Upper lobe of right lung (tissue), 1 donor: ENCODE results near the gene DNASE1L2. TPM values are rescaled to one million over a fixed set of nuclear protein-coding genes. Genes with fewer than 3 reads are reported as not detected.
"Not testable (repeated sequence)": the region's sequence is repeated elsewhere in the genome, so short reads cannot be mapped to it uniquely, and the experiment has no call there.

Source experiments
- ATAC-seq: fragments of 200-7000 bp; cut with Tn5 transposase; one replicate; pipeline ENCODE4 v1.9.1; 2020; ENCODE audit warnings: mild to moderate bottlenecking, moderate library complexity
- DNase-seq: peaks from one replicate; pipeline ENCODE4 v3.0.0-alpha.2; 2020
- H3K27ac ChIP-seq: fragments of 200-600 bp; one replicate; pipeline ENCODE4 v1.8.0; 2022
- H3K27me3 ChIP-seq: fragments of 200-600 bp; one replicate; pipeline ENCODE4 v1.8.0; 2022; ENCODE audit warnings: mild to moderate bottlenecking
- H3K36me3 ChIP-seq: fragments of 200-600 bp; one replicate; pipeline ENCODE4 v1.8.0; 2022
- H3K4me1 ChIP-seq: fragments of 200-600 bp; one replicate; pipeline ENCODE4 v1.8.0; 2022
- H3K4me3 ChIP-seq: fragments of 200-600 bp; one replicate; pipeline ENCODE4 v1.8.0; 2022; ENCODE audit warnings: mild to moderate bottlenecking
- H3K9me3 ChIP-seq: fragments of 200-600 bp; one replicate; pipeline ENCODE4 v1.8.0; 2022
- intact Hi-C: fragments of 100-400 bp; cut with DNase I; formaldehyde crosslinking; loops from one replicate; pipeline ENCODE4 v1.11.0; 2022
- total RNA-seq: library from RNA; stranded (reverse); fragmentation: NEBNext Ultra II Directional; extraction: Animal tissue kit (Norgen Biotek cat#: 25700); gene quantifications from one replicate; pipeline ENCODE4 v1.2.1, GENCODE V29; 2021
- TF ChIP-seq, protein P1 (sequence below): fragments of 200-600 bp; IDR thresholded peaks from one replicate; pipeline ENCODE4 v1.8.0; 2022; ENCODE audit warnings: antibody characterized with exemption
- donor health status: DM: no; HTN: yes; CAD: no; lungs with severe emphysema.

The DNASE1L2 gene
- total RNA-seq, 1 donor from 2014 or later: 0.78 TPM

DNA sequence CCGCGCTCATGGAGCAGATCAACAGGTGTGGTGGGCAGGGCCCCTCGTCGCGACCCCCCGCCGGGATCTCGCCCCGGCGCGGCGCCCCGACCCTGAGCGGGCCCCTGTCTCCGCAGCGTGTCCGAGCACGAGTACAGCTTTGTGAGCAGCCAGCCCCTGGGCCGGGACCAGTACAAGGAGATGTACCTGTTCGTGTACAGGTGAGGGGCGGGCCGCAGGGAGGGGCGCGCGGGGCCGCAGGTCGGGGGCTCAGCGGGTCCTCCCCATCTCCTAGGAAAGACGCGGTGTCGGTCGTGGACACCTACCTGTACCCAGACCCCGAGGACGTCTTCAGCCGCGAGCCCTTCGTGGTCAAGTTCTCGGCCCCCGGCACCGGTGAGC lies 848 bp downstream of the DNASE1L2 start:
- H3K27me3 ChIP-seq: peaks cover 24% of the 10 kb centered on the region
- H3K4me3 ChIP-seq: no peak overlapping the region
- H3K9me3 ChIP-seq: no peaks in the 10 kb centered on the region
- DNase-seq (no peak), ATAC-seq (no peak)
- H3K4me1 ChIP-seq: peaks cover 17% of the 10 kb centered on the region
- TF ChIP-seq, protein P1, sequence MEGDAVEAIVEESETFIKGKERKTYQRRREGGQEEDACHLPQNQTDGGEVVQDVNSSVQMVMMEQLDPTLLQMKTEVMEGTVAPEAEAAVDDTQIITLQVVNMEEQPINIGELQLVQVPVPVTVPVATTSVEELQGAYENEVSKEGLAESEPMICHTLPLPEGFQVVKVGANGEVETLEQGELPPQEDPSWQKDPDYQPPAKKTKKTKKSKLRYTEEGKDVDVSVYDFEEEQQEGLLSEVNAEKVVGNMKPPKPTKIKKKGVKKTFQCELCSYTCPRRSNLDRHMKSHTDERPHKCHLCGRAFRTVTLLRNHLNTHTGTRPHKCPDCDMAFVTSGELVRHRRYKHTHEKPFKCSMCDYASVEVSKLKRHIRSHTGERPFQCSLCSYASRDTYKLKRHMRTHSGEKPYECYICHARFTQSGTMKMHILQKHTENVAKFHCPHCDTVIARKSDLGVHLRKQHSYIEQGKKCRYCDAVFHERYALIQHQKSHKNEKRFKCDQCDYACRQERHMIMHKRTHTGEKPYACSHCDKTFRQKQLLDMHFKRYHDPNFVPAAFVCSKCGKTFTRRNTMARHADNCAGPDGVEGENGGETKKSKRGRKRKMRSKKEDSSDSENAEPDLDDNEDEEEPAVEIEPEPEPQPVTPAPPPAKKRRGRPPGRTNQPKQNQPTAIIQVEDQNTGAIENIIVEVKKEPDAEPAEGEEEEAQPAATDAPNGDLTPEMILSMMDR: no peak
- H3K36me3 ChIP-seq: peaks cover 40% of the 10 kb centered on the region
- intact Hi-C loops: no loop called here
- no peak overlapping the region for H3K27ac ChIP-seq

DNA sequence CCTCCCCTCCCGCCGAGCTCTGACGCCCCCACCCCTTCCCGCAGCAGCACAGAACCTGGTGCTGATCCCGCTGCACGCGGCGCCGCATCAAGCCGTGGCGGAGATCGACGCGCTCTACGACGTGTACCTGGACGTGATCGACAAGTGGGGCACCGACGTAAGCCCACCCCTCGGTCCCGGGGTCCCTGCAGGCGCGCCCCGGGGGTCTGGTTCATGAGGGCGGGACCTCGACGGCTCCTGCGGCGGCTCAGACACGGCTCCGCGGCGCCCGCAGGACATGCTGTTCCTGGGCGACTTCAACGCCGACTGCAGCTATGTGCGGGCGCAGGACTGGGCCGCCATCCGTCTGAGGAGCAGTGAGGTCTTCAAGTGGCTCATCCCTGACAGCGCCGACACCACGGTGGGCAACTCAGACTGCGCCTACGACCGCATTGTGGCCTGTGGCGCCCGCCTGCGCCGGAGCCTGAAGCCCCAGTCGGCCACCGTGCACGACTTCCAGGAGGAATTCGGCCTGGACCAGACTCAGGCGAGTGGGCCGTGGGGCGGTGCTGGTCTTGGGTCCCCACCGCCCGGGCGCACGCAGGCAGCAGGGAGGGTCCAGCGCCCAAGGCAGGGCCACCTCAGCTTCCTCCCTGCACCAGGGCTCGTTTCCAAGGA lies 1.4 kb downstream of the DNASE1L2 start:
- Histone ChIP-seq H3K27ac (no peak overlapping the region), H3K9me3 (no peaks in the 10 kb centered on the region), H3K4me1 (peaks cover 17% of the 10 kb centered on the region), H3K27me3 (peaks cover 24% of the 10 kb centered on the region), H3K4me3 (no peak overlapping the region), H3K36me3 (peaks cover 40% of the 10 kb centered on the region)
- intact Hi-C loops: no loop called here
- TF ChIP-seq, protein P1: no peak
- DNase-seq (no peak), ATAC-seq (peak; percentile 6)

DNA sequence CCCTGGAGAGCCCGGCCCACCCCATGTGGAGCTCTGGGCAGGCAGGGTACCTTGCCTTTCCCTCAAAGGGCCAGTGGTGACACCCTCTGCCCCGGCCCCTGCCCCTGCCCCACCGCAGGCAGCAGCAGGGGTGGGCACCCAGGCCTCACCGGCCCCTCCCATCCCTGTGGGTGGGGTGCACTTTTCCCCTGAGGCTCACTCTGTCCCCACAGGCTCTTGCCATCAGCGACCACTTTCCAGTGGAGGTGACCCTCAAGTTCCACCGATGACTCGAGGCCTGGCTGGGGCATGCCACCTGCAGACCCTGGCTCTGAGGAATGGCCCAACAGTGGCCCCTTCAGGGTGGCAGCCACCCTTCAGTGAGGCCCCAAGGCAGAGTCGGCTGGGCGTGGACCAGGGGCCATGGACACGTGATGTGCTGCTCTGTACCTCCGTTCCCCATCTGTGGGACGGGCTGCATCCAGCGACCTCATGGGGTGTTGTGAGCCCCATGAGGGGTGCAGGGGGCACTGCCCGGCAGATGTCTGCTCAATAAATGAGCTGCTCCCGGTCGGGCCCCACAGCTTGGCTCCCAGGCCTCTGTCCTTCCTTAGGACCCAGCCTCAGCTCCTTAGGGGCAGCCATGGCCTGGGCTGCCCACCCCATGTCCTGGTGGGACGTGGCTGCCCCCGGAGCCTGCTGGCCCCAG lies 2.0 kb downstream of the DNASE1L2 start:
- no peak overlapping the region for H3K4me3 ChIP-seq
- peaks cover 17% of the 10 kb centered on the region for H3K4me1 ChIP-seq
- peaks cover 40% of the 10 kb centered on the region for H3K36me3 ChIP-seq
- TF ChIP-seq, protein P1: no peak
- no peak overlapping the region for H3K27ac ChIP-seq
- intact Hi-C loops: no loop called here
- H3K27me3 ChIP-seq: peaks cover 24% of the 10 kb centered on the region
- H3K9me3 ChIP-seq: no peaks in the 10 kb centered on the region
- ATAC-seq: peak; percentile 3
- DNase-seq: no peak

DNA sequence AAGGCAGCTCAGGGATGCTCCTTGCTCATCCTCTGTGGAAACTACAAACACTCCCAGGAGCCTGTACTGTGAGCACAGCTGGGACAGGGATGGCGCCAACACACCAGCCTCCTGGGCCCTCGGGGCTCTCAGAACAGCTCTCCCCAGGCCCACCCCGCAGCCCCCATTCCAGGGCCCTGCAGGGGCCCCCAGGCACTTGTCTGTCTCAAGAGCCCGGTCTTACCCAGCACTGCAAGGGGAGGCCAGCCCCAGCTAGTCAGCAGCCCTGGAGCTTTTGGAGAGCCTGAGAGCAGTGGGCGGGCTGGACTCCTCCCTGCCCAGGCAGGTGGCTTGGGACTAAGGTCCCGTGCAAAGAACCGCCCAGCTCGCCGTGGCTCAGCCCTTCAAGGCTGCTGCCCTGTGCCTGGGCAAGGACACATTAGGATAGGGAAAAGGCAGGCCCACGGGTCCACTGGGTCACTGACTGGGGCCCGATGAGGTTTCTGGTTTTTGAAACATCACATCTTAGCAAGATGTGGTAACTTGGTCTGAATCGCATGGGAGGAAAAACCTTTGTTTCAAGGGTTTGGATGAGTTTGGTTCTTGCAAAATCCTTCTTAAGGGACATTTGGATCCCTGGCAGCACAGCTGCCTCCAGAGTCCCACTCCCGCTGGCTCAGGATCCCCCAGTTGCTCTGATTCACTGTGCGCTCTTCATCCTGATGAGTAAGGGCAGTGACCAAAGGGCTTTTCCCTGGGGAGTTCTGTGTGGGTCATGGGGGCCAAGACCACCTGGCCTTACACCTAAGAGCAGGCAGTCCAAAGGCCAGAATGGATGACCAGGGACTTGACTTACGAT lies 2.8 kb downstream of the DNASE1L2 start:
- TF ChIP-seq, protein P1: no peak
- intact Hi-C loops: no loop called here

DNA sequence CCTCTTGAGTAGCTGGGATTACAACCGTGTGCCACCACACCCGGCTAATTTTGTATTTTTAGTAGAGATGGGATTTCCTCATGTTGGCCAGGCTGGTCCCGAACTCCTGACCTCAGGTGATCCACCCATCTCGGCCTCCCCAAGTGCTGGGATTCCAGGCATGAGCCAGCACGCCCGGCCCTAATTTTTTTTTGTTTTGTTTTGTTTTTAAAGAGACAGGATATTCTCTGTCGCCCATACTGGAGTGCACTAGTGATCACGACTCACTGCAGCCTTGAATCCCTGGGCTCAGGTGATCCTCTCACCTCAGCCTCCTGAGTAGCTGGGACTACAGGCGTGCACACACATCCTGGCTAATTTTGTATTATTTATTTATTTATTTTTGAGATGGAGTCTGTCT lies 4.1 kb downstream of the DNASE1L2 start:
- H3K27ac ChIP-seq, intact Hi-C loops, H3K4me3 ChIP-seq, H3K9me3 ChIP-seq, ATAC-seq, DNase-seq: not testable (repeated sequence)
- Histone ChIP-seq H3K27me3 (peaks cover 24% of the 10 kb centered on the region), H3K36me3 (peaks cover 38% of the 10 kb centered on the region), H3K4me1 (peaks cover 17% of the 10 kb centered on the region)

More for the DNA sequence above, 2.8 kb downstream of the DNASE1L2 start:
- Histone ChIP-seq H3K27me3 (peaks cover 24% of the 10 kb centered on the region), H3K4me1 (peaks cover 17% of the 10 kb centered on the region), H3K36me3 (peaks cover 38% of the 10 kb centered on the region), H3K4me3 (no peak overlapping the region), H3K9me3 (no peaks in the 10 kb centered on the region), H3K27ac (no peak overlapping the region)
- peak; percentile 5 for ATAC-seq
- no peak for DNase-seq

DNA sequence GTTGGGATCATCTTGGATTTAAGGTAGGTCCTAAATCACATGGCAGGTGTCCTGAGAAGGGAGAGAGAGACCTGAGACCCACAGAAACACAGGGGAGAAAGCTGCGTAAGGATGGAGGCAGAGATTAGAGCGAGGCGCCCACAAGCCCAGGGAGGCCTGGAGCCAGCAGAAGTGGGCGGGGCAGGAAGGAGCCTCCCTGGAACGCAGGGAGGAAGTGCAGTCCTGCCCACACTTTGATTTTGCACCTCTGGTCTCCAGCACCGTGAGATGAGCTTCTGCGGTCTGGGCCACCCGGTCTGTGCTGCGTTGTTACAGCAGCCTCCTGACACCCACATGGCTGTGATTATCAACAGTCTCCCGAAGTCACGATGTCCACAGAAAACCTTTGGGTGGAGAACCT lies 6.4 kb downstream of the DNASE1L2 start:
- H3K9me3 ChIP-seq: no peaks in the 10 kb centered on the region
- H3K36me3 ChIP-seq: peaks cover 49% of the 10 kb centered on the region

More for the DNA sequence above, 6.4 kb downstream of the DNASE1L2 start:
- no peak for ATAC-seq
- intact Hi-C loops: no loop called here
- peaks cover 4% of the 10 kb centered on the region for H3K27me3 ChIP-seq
- peaks cover 2% of the 10 kb centered on the region for H3K4me1 ChIP-seq
- no peak overlapping the region for H3K27ac ChIP-seq
- no peak for DNase-seq
- TF ChIP-seq, protein P1: no peak
- no peak overlapping the region for H3K4me3 ChIP-seq
